IPS DF 6.9 (cell line): Measurements from ENCODE around the gene CCDC127.
A peak's percentile ranks its signal among the peaks of the same experiment; 100 is the strongest.
"Not testable (repeated sequence)": the region's sequence is repeated elsewhere in the genome, so short reads cannot be mapped to it uniquely, and the experiment has no call there.

Experiments used
- DNase-seq: peaks from one replicate; pipeline ENCODE4 v3.0.0-alpha.2; 2013; ENCODE audit warnings: low read depth, low spot score
- H3K27ac ChIP-seq: one replicate; pipeline ENCODE4 v1.5.1; 2013; ENCODE audit warnings: low read length, control low read depth
- H3K27me3 ChIP-seq: 2 replicates; pipeline ENCODE4 v1.6.1; 2013; ENCODE audit warnings: mild to moderate bottlenecking, low read length; ENCODE audit not compliant: control insufficient read depth, insufficient read depth
- H3K36me3 ChIP-seq: 2 replicates; pipeline ENCODE4 v1.6.1; 2013; ENCODE audit warnings: low read length; ENCODE audit not compliant: control insufficient read depth, insufficient read depth
- H3K4me1 ChIP-seq: 2 replicates; pipeline ENCODE4 v1.6.1; 2013; ENCODE audit warnings: low read length; ENCODE audit not compliant: control insufficient read depth, insufficient read depth
- H3K4me3 ChIP-seq: 2 replicates; pipeline ENCODE4 v1.5.1; 2013; ENCODE audit warnings: mild to moderate bottlenecking, low read length
- H3K9me3 ChIP-seq: 2 replicates; pipeline ENCODE4 v1.6.1; 2013; ENCODE audit warnings: low read length, inconsistent platforms; ENCODE audit not compliant: control insufficient read depth, insufficient read depth
- WGBS: extraction: QIAGEN DNeasy Blood & Tissue Kit; methylation state at CpG from one replicate; pipeline ENCODE4 v1.1.7; 2013; ENCODE audit warnings: mixed read lengths, missing lambda C conversion rate; ENCODE audit not compliant: insufficient read length, insufficient coverage; 5-methylcytosine and 5-hydroxymethylcytosine counted together

Gene CCDC127

DNA sequence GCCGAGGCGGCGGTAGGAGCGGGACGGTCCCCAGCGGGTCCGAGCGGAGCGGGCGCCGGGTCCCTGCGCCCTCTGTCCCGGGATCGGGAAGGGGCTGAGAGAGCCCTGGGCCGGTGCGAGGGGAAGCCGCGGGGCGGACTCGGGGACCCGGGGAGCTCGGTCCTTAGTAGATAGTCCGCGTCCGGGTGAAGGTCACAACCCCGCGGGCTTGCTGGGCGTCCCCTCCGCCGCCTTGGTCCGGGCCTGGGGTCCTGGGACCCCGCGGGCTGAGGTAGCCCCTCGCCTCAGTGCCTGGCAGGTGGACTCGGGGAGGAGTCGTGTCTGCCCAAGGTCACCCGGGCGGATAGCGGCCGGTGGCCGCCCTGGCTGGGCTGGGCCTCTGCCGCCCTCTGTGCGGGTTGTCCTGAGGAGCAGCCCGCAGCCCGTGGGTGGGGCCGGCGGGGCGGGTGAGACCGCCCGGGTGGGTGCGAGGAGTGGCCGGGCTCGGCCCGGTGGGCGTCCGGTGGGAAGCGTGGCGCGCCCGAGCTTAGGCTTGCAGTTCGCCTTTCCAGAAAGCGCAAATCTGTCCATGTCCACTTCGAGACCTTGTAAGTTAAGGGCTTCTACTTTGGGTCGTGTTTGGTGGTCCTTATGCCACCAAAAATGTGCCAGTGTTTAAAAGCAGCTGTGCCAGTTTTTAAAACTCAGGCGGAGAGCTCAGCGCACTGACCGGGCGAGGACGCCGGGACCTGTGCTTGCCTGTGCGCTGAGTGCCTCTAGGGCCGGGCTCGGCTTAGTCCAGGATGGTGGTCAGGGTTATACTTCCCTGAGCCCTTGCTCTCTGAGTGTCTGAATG, 721 bp upstream of the CCDC127 start:
- H3K9me3 ChIP-seq: no peaks in the 10 kb centered on the region
- no peaks in the 10 kb centered on the region for H3K27me3 ChIP-seq
- no peak overlapping the region for H3K27ac ChIP-seq
- peaks cover 1% of the 10 kb centered on the region; the same call in 1 of the 2 replicates for H3K4me1 ChIP-seq
- 0 out of 2 replicates have a peak, but pooled peaks cover 2% of the 10 kb centered on the region for H3K36me3 ChIP-seq
- peak overlapping the region; percentile 79 for H3K4me3 ChIP-seq
- DNase-seq: no peak
- no CpG with 5 or more reads among the region's 73 CpGs for WGBS

DNA sequence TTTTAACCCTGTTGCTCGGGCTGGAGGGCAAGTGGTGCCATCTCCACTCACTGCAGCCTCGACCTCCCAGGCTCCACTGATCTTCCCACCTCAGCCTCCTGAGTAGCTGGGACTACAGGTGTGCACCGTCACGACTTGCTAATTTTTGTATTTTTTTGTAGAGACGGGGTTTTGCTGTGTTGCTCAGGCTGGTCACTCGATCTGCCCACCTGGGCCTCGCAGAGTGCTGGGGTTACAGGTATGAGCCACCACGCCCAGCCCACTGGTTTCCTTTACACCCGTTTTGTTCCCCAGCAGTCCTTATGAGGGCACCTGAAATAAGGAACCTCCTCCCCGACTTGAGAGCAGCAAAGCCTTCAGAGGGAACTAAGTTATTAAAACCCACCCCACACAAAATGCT, 1.9 kb downstream of the CCDC127 start:
- not testable (repeated sequence) for H3K27ac ChIP-seq, H3K9me3 ChIP-seq, H3K36me3 ChIP-seq, H3K4me1 ChIP-seq, H3K27me3 ChIP-seq, H3K4me3 ChIP-seq, DNase-seq
- no CpG with 5 or more reads among the region's 10 CpGs for WGBS

GRCh38 chr5:215256-215655, 2.7 kb downstream of the CCDC127 start:
- H3K4me1 ChIP-seq, H3K27me3 ChIP-seq, H3K36me3 ChIP-seq, H3K4me3 ChIP-seq, H3K9me3 ChIP-seq, H3K27ac ChIP-seq, DNase-seq: not testable (repeated sequence)
- no CpG with 5 or more reads among the region's 2 CpGs for WGBS

- DNase-seq: no peak
- WGBS: no CpG with 5 or more reads among the region's 12 CpGs
- Histone ChIP-seq H3K27me3 (no peaks in the 10 kb centered on the region), H3K4me1 (no peaks in the 10 kb centered on the region), H3K9me3 (no peaks in the 10 kb centered on the region), H3K4me3 (no peak overlapping the region), H3K27ac (no peak overlapping the region), H3K36me3 (0 out of 2 replicates have a peak, but pooled peaks cover 2% of the 10 kb centered on the region)
Measured at GRCh38 chr5:213803-214395, 4.1 kb downstream of the CCDC127 start.

GRCh38 chr5:208449-209114, 9.4 kb downstream of the CCDC127 start:
- no CpG with 5 or more reads among the region's 15 CpGs for WGBS
- H3K9me3 ChIP-seq: no peaks in the 10 kb centered on the region
- DNase-seq: no peak
- no peak overlapping the region for H3K4me3 ChIP-seq
- H3K36me3 ChIP-seq: peaks cover 3% of the 10 kb centered on the region; the same call in 1 of the 2 replicates
- peaks cover 2% of the 10 kb centered on the region; the same call in 1 of the 2 replicates for H3K4me1 ChIP-seq
- no peaks in the 10 kb centered on the region for H3K27me3 ChIP-seq
- no peak overlapping the region for H3K27ac ChIP-seq

DNA sequence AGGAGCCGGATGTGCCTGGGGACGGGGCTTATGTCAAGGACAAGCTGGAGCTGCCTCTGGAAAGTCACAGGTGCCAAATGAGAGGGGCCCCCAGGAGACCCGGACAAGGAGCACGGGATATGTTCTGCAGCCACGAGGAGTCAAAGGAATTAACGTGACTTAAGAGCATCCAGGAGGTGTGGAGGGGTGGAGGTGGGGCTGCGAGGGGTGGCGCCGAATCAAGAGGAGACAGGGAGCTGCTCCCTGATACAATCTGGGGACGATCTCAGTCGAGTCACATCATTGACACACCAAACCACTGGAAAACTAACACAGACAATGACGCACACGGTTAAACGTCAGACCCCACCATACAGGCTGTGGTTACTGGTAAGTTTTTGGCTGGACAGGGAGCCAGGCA, 10.4 kb downstream of the CCDC127 start:
- no peaks in the 10 kb centered on the region for H3K27me3 ChIP-seq
- WGBS: no CpG with 5 or more reads among the region's 14 CpGs
- H3K27ac ChIP-seq: no peak overlapping the region
- H3K4me1 ChIP-seq: peaks cover 2% of the 10 kb centered on the region; the same call in 1 of the 2 replicates
- no peak overlapping the region for H3K4me3 ChIP-seq
- no peak for DNase-seq
- H3K9me3 ChIP-seq: no peaks in the 10 kb centered on the region
- H3K36me3 ChIP-seq: peaks cover 3% of the 10 kb centered on the region; the same call in 1 of the 2 replicates

DNA sequence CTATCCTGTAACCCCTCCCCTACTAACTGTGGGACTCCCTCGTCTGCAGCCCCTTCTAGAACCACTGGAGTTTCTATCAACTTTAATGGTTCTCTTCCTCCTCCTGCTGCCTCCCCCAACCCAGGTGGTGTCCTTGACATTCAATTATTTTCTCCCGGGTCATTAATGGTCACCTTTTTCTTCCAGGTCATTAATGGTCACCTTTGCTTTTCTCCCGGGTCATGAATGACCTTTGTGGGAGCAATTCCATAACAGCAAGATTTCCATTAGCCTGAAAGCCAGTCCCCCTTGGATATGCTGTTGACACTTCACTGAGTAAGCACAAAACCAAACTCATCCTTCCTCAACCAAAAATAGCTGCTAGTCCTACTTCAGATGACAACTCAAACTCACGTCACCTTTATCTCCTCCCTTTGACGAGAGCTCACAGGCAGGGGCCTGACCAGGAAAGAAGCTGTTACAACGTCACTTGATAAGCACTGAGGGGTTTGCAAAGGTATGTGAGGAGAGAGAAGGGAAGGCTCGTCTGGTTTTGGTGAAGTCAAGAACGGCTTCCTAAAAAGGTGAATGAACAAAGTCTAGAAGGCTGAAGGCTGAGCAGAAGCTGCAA, 10.9 kb downstream of the CCDC127 start:
- Histone ChIP-seq H3K36me3 (peaks cover 3% of the 10 kb centered on the region; the same call in 1 of the 2 replicates), H3K27ac (no peak overlapping the region), H3K4me3 (no peak overlapping the region), H3K27me3 (no peaks in the 10 kb centered on the region), H3K4me1 (peaks cover 2% of the 10 kb centered on the region; the same call in 1 of the 2 replicates), H3K9me3 (no peaks in the 10 kb centered on the region)
- no peak for DNase-seq
- WGBS: no CpG with 5 or more reads among the region's 8 CpGs

DNA sequence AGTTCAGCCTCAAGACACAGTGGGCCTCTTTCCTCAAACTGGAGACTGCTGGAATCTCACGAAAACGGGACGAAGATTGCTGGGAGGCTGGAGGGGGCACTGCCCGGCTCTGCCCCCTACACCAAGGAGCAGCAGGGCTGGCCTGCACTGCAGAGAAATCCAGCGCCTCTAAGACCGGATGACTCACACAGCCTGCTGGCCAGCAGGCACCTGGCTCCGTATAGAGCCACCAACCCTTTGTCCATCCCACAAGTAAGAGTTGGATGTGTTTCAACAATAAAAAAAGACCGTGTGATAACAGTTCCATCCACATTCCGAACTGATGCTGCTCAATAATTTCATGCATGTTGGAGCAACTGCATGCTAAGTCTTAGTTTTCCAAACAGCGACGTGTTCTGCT, 11.5 kb downstream of the CCDC127 start:
- DNase-seq: no peak
- H3K27ac ChIP-seq: no peak overlapping the region
- H3K27me3 ChIP-seq: no peaks in the 10 kb centered on the region
- peaks cover 2% of the 10 kb centered on the region; the same call in 1 of the 2 replicates for H3K4me1 ChIP-seq
- H3K4me3 ChIP-seq: no peak overlapping the region
- H3K9me3 ChIP-seq: no peaks in the 10 kb centered on the region
- no CpG with 5 or more reads among the region's 11 CpGs for WGBS
- peaks cover 3% of the 10 kb centered on the region; the same call in 1 of the 2 replicates for H3K36me3 ChIP-seq

DNA sequence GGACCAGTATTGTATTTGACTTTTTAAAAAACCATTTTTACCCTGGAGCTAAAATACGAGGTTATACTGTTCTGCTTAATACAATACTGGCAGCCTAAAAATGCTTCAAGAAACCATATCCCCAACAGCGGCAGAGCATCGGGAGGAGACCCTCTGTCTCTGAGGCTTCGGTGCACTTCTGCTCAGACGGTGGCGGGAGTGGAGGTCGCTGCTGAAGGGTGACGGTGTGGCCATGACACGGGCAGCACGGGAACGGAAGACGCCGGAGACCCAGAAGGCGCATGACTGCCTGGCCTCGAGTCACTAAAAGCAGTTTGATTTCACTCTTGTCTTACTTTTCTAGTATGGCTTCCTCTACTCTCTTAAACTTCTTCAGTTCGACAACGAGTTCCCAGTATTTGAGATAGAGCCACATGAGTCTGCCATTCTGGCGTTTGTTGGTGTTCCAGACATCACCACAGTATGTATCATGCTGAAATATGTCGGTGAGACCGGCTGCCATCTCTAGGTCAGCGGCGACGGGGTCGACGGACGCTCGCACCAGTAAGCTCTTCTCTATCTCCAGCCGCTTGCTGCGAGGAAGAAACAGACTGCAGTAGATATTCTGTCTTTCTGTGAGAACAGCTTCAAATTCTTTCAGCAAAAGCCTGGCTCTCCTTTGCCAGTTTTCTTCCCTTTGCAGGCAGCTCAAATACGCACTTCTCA, 12.8 kb downstream of the CCDC127 start:
- no peak overlapping the region for H3K4me3 ChIP-seq
- peaks cover 2% of the 10 kb centered on the region; the same call in 1 of the 2 replicates for H3K4me1 ChIP-seq
- no peak for DNase-seq
- no peaks in the 10 kb centered on the region for H3K27me3 ChIP-seq
- H3K27ac ChIP-seq: no peak overlapping the region
- H3K9me3 ChIP-seq: no peaks in the 10 kb centered on the region
- no CpG with 5 or more reads among the region's 30 CpGs for WGBS
- peaks cover 3% of the 10 kb centered on the region; the same call in 1 of the 2 replicates for H3K36me3 ChIP-seq
